Activated CD8-positive, alpha-beta T cell treated with anti-CD3 and anti-CD28 coated beads for 36 hours (primary cell): ENCODE measurements around the gene ADAMTS2. TPM values are rescaled to one million over a fixed set of nuclear protein-coding genes. Genes with fewer than 3 reads are reported as not detected.

Source experiments
- ATAC-seq: fragments of 200-7000 bp; cut with Tn5 transposase; one replicate; pipeline ENCODE4 v1.10.0; 2021; ENCODE audit warnings: mild to moderate bottlenecking, moderate library complexity
- CTCF ChIA-PET: fragments of 350-600 bp; sonication (Branson Sonifier 250); formaldehyde crosslinking; loops from one replicate; lab custom pipeline; 2021; ENCODE audit warnings: antibody characterized with exemption; lab: Charles Lee
- POLR2A ChIA-PET: fragments of 350-600 bp; sonication (Branson Sonifier 250); formaldehyde crosslinking; loops from one replicate; lab custom pipeline; 2021; ENCODE audit warnings: antibody characterized with exemption; lab: Charles Lee
- DNase-seq: peaks from one replicate; pipeline ENCODE4 v3.0.0-alpha.2; 2020
- H3K27ac Mint-ChIP-seq: one replicate; pipeline ENCODE4 v1.8.0; 2021; ENCODE audit warnings: mild to moderate bottlenecking, mixed read lengths
- H3K27me3 Mint-ChIP-seq: one replicate; pipeline ENCODE4 v1.8.0; 2021; ENCODE audit warnings: mixed read lengths
- H3K36me3 Mint-ChIP-seq: one replicate; pipeline ENCODE4 v1.8.0; 2021; ENCODE audit warnings: low read depth, mixed read lengths
- H3K4me1 Mint-ChIP-seq: one replicate; pipeline ENCODE4 v1.8.0; 2021; ENCODE audit warnings: low read depth, mixed read lengths
- H3K4me3 Mint-ChIP-seq: one replicate; pipeline ENCODE4 v1.8.0; 2021; ENCODE audit warnings: mild to moderate bottlenecking, moderate library complexity, mixed read lengths
- H3K9me3 Mint-ChIP-seq: one replicate; pipeline ENCODE4 v1.8.0; 2021; ENCODE audit warnings: mixed read lengths
- intact Hi-C: fragments of 100-400 bp; cut with micrococcal nuclease; formaldehyde crosslinking; loops from one replicate; pipeline ENCODE4 v1.10.0; 2022
- total RNA-seq, 2 experiments: library from RNA; stranded (reverse); gene quantifications; one replicate each; pipeline ENCODE4 v1.2.3, GENCODE V29; 2021
- TF ChIP-seq, protein P1 (sequence below): fragments of 200-600 bp; IDR thresholded peaks from one replicate; pipeline ENCODE4 v1.8.0; 2022; ENCODE audit warnings: antibody characterized with exemption, mild to moderate bottlenecking

Gene ADAMTS2
- total RNA-seq, 2 experiments from 2014 or later: not detected

- ATAC-seq (no peak), DNase-seq (no peak)
- intact Hi-C loops: no loop called here
- CTCF ChIA-PET: no interaction called here
- H3K4me1 Mint-ChIP-seq: no peaks in the 10 kb centered on the region
- H3K9me3 Mint-ChIP-seq: no peaks in the 10 kb centered on the region
- no peaks in the 10 kb centered on the region for H3K36me3 Mint-ChIP-seq
- TF ChIP-seq, protein P1, sequence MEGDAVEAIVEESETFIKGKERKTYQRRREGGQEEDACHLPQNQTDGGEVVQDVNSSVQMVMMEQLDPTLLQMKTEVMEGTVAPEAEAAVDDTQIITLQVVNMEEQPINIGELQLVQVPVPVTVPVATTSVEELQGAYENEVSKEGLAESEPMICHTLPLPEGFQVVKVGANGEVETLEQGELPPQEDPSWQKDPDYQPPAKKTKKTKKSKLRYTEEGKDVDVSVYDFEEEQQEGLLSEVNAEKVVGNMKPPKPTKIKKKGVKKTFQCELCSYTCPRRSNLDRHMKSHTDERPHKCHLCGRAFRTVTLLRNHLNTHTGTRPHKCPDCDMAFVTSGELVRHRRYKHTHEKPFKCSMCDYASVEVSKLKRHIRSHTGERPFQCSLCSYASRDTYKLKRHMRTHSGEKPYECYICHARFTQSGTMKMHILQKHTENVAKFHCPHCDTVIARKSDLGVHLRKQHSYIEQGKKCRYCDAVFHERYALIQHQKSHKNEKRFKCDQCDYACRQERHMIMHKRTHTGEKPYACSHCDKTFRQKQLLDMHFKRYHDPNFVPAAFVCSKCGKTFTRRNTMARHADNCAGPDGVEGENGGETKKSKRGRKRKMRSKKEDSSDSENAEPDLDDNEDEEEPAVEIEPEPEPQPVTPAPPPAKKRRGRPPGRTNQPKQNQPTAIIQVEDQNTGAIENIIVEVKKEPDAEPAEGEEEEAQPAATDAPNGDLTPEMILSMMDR: no peak
- H3K27ac Mint-ChIP-seq: no peak overlapping the region
- H3K27me3 Mint-ChIP-seq: peaks cover 7% of the 10 kb centered on the region
- H3K4me3 Mint-ChIP-seq: no peak overlapping the region
- POLR2A ChIA-PET: no interaction called here
Observed at GRCh38 chr5:179258001-179258921, 87.0 kb downstream of the ADAMTS2 start.

- no peaks in the 10 kb centered on the region for H3K4me1 Mint-ChIP-seq
- intact Hi-C loops: no loop called here
- H3K4me3 Mint-ChIP-seq: no peak overlapping the region
- ChIA-PET POLR2A (no interaction called here), CTCF (no interaction called here)
- H3K9me3 Mint-ChIP-seq: no peaks in the 10 kb centered on the region
- peaks cover 7% of the 10 kb centered on the region for H3K27me3 Mint-ChIP-seq
- TF ChIP-seq, protein P1: no peak
- no peak overlapping the region for H3K27ac Mint-ChIP-seq
- H3K36me3 Mint-ChIP-seq: no peaks in the 10 kb centered on the region
- ATAC-seq (no peak), DNase-seq (no peak)
Observed at GRCh38 chr5:179257176-179257682, 88.0 kb downstream of the ADAMTS2 start.

GRCh38 chr5:179256328-179257175 lies 88.7 kb downstream of the ADAMTS2 start:
- no peak overlapping the region for H3K27ac Mint-ChIP-seq
- H3K9me3 Mint-ChIP-seq: no peaks in the 10 kb centered on the region
- ChIA-PET CTCF (no interaction called here), POLR2A (no interaction called here)
- H3K4me3 Mint-ChIP-seq: no peak overlapping the region
- intact Hi-C loops: no loop called here
- peaks cover 7% of the 10 kb centered on the region for H3K27me3 Mint-ChIP-seq
- H3K36me3 Mint-ChIP-seq: no peaks in the 10 kb centered on the region
- DNase-seq (no peak), ATAC-seq (no peak)
- H3K4me1 Mint-ChIP-seq: no peaks in the 10 kb centered on the region
- TF ChIP-seq, protein P1: no peak

DNA sequence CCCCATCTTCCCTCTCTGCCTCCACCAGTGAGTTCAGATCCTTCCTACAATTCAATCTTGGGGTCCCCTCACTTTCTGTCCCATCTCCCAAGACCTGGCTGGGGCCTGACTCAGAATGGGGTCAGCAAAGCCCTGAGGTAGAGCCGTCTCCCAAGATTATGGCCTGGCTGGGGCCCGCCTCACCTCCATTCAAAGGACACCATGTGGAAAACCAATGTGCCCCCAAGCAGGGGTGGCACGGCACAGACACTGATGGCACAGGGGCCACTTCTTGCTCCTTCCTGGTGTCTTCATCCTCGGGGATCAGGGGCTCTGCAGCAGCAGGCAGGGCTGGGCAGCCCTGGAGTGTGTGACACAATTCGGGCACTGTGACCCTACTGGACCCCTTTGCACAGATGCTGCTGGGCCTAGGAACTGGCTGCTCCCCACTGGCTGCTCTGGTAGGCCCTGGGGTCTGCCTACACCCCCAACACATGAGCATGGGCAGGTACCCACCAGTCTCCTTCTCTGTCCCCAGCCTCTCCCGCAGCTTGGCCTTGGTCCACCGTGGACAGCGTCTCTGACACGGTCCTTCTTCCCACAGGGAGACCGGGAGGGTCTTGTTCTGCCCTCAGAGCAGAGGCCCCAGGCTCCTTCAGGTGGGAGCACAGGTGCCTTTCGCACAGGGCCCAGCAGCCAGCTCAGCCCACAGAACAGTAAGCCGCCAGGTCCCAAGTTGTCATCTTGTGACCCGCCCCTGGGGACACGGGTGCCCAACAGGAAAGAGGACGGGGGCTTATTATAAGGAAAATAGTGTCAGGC lies 89.5 kb downstream of the ADAMTS2 start:
- Mint-ChIP-seq H3K4me1 (no peaks in the 10 kb centered on the region), H3K9me3 (no peaks in the 10 kb centered on the region), H3K4me3 (no peak overlapping the region), H3K27me3 (peaks cover 7% of the 10 kb centered on the region), H3K27ac (no peak overlapping the region), H3K36me3 (no peaks in the 10 kb centered on the region)
- DNase-seq (no peak), ATAC-seq (no peak)
- TF ChIP-seq, protein P1: no peak
- intact Hi-C loops: no loop called here
- ChIA-PET CTCF (no interaction called here), POLR2A (no interaction called here)
